NCI-H1694 (cell line): ENCODE measurements around the gene C11orf16.
"Not testable (repeated sequence)": the region's sequence is repeated elsewhere in the genome, so short reads cannot be mapped to it uniquely, and the experiment has no call there.

ENCODE experiments used
- DNase-seq: peaks from one replicate; lab custom pipeline; 2025; lab: John Stamatoyannopoulos, UW

Gene C11orf16

DNA sequence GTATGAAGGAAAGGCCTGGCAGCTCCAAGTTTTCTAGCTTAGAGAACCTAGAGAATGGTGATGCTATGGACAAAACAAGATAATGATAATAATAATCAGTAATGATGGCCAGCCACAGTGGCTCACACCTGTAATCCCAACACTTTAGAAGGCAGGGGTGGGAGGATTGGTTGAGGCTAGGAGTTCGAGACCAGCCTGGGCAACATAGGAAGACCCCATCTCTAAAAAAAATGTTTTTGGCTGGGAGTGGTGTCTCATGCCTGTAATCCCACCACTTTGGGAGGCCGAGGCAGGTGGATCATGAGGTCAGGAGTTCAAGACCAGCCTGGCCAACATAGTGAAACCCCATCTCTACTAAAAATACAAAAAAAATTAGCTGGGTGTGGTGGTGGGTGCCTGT lies 3.0 kb upstream of the C11orf16 start:
- not testable (repeated sequence) for DNase-seq

DNA sequence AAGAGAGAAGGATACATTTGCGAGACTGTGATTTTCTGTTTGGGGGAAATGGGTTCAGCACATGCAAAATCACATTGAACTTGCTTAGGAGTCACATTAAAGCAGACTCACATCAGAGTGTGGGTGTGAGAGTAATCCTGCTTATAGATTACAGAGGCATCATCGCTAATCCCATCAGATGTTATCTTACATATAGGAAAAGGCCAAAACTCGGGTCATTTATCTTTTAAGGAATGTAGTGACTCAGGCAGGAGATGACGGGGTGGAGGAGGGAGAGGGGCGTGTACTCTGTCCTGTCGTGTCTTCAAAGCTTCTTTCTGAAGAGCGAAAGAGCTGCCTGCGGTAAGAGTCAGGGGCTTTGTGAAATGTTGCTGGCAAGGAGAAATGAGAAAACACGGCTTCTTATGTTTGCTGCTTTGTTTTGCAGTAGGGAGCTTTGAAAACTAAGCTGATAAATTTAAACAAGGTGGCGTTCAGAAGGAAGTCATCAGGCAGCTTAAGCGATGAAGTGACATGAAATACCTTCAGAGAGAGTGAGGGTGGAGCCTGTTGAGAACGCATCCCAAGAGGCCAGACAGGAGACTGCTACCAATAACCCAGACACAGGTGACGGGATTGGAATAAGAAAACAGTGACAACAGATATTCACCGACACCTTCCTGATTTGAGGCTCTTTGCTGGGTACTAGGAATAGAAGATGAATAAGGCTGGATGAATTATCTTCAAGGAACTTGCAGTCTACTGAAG lies 2.2 kb upstream of the C11orf16 start:
- DNase-seq, result no peak

GRCh38 chr11:8933931-8934330 lies 1.2 kb upstream of the C11orf16 start:
- no peak for DNase-seq

DNA sequence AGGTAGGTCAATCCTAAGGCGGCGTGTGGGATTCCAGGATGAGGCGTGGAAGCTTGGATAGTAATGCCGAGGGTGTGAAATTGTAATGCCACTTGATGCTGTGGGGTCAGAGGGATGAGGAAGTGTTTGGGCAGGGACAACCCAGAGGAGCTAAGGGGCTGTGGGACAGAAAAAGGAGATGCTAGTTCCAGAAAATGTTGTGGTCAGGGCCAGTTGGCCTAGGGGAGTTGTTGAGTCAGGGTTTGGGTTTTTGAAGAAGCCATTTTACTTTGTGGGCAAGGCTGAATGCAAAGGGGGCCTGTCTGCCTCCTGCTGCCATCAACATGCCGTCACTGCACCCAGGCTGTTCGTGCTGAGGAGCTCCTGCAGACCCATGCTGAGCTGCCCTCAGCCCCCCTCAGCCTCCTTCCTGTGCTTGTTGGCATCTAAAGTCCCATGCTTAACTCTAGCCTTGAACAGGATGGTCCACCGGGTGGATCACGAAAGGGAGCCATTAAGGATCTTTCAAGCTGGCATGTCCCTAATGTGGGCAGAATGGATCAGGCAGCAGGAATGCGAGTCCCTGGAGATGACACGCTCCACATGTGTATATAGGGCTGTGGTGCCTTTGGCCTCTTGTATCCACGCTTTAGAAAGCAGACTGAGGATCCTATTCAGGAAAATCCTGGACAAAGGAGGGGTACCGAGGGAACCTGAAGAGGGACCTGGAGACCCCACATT lies 2.1 kb downstream of the C11orf16 start:
- no peak for DNase-seq

DNA sequence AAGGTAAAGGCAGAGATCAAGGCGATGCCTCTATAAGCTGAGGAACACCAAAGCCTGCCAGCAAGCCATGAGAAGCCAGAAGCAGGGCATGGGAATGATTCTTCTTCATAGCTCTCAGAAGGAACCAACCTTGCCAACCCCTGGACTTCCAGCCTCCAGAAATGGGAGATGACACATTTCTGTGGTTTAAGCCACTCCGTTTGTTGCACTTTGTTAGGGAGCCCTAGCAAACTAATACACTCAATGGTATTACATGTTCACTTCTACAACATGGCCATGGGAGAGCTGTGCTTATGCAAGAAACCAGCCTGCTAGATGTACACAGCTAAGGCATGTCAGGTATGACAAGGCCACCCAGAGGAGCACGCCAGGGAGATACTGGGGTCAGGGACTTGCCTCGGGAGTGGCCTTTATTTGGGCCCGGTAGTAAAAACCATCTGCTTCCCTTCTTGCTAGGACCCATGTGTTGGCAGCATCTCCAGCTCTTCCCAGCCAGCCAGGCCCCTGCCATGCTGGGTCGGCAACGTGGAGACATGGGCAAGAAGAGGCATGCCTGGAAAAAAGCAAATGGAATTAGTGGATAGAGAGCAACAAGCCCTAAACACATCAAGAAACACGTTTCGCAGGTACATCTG lies 3.6 kb downstream of the C11orf16 start:
- no peak for DNase-seq

DNA sequence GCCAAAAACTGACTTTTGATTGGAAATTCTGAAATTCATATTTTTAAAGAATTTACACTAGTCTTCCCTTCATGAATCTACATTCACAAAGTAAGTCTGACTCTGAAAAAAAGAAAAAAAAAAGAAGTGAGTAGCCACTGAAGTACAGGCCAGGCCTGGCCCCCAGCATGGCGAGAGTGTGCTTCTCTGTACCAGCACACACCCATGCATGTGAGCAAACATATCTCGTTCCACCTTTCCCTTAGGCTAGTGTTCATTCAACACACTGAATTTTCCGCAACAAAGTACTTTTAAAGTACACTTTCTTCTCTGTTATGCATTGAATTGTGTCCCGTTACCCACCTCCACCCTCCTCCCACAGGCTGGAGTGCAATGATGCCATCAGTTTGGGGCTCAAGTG lies 4.5 kb downstream of the C11orf16 start:
- DNase-seq, result no peak

GRCh38 chr11:8927233-8927632 lies 5.5 kb downstream of the C11orf16 start:
- DNase-seq, result no peak

- DNase-seq, result no peak
Observed at GRCh38 chr11:8926236-8926635, 6.5 kb downstream of the C11orf16 start.

DNA sequence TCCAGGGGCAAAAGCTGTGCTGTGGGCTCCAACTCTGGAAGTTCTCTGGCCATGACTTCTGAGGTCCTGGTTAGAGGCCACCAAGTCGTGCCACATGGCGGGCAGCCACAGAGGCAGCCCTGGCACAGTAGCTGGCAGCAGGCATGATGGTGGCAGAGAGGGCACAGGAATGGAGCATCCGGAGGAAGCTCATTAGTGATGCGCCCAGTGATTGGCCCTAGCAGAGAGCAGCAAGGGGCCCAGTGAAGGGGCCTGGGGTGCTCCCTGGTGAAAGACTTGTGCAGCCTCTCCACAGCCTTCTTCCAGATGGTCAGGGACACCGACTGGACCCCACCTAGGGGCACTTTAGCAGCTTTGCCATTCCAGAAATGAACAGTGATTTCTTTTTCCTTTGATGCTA lies 7.0 kb downstream of the C11orf16 start:
- DNase-seq, result no peak

DNA sequence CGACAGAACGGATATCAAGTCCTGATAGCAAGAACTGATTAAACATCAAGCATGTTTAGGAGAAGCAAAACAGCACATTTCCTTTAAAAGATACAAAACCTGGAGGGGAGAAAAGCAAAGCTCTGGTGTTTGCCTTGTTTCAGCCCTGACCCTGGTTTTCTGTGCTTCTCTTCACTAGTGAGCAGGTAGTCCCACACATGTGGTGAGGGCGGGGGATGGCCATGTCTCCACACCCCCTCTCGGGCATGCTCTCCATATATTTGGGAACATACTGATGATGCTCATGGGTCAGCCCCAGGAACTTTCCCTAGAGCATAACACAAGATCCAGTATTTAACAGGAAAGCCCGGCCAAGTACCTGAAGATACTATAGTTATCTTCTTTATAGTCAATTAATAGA lies 10.1 kb downstream of the C11orf16 start:
- DNase-seq, result no peak

DNA sequence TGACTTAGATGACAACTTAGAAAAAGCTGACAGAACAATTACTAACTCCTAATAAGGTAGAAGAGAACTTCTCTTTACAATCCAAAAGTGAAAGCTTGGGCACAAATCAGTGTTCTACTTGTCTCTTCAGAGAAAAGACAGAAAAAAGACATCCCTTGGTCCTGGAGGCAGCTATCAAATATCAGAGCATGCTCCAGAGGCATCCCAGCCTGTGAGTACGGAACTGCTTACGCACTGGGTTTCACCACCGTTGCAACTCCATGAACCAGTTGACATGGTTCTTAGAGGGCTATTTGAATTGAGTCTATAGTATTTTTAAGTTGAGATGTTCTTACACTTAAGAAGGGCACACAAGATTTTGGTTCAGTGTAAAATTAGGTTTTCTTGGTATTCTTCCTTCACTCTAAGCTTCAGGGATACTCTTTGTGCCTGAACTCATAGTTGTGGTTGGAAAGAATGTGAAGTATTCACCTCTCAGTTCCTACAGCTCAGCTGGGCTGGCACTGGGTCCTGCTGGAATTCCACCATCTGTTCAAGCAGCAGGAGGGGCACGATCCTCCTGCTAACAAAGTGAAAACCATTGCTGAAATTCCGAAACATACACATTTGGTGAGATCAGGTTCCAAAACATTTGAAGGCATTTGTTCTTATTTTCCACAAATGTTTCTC lies 15.5 kb downstream of the C11orf16 start:
- DNase-seq, result no peak

DNA sequence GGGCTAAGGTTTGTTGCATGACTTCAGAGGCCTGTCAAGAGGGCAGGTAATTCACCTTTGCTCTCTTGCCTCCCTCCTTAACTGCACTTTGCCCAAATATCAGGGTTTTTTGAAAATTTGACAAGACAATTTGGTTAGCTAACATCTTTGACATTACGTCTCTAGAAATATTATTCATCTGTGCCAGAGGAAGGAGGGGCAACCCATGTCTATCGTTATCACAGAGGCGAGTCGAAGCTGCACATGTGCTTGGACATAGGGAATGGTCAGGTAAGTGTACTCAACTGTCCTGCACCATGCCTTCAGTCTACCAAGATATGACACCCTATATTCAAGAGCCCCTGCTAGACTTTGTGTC lies 18.1 kb downstream of the C11orf16 start:
- no peak for DNase-seq

GRCh38 chr11:8913961-8914660 lies 18.6 kb downstream of the C11orf16 start:
- peak; percentile 13 for DNase-seq

DNA sequence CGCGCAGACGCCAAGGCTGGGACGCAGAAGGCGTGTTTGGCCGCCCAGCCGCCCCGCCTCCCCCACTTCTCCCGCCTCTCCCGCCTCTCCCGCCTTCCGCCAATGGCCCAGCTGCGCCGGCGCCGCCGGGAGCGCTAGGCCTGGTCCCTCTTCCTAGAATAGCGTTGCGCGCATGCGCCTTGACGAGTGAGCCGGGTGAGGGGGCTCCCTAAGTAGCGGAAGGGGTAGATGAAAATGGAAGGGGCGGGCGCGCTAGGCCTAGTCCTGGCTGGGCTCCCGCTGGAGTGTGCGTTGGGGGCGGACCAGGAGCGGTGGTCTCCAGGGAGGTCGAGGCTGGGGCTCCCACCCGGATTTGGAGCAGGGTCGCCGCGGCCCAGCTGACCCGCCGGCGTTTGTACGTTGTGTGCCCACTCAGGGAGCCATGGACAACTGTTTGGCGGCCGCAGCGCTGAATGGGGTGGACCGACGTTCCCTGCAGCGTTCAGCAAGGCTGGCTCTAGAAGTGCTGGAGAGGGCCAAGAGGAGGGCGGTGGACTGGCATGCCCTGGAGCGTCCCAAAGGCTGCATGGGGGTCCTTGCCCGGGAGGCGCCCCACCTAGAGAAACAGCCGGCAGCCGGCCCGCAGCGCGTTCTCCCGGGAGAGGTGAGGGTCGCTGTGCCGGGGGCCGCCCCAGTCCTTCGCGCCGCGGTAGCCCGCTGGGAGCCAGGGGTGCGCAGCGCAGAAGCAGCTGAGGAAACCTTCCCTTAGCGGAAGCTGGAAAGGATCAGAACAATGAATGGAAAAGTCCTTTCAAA lies 21.5 kb downstream of the C11orf16 start, which contains the start of gene AKIP1:
Gene AKIP1, plus strand, starts transcription at position 161 of the 795 bp plus-strand sequence. Its CDS starts 261 bp downstream, at position 422.
- DNase-seq, result peak; percentile 94

DNA sequence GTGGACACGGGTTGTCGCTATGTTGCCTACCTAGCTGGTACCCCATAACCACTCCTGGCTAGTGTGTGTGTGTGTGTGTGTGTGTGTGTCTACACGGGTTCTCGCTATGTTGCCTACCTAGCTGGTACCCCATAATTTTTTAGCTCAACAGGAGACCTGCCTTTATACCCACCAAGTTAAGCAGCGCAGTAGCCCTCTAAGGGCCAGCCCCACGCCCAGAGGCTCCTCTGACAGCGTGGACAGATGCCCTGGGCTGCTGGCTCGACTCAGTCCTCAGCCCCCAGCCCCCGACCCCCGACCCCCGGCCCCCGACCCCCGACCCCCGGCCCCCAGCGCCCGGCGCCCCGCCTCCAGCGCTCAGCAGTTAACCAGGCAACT lies 22.1 kb downstream of the C11orf16 start:
- no peak for DNase-seq

- no peak for DNase-seq
Observed at GRCh38 chr11:8908099-8908498, 24.6 kb downstream of the C11orf16 start.

DNA sequence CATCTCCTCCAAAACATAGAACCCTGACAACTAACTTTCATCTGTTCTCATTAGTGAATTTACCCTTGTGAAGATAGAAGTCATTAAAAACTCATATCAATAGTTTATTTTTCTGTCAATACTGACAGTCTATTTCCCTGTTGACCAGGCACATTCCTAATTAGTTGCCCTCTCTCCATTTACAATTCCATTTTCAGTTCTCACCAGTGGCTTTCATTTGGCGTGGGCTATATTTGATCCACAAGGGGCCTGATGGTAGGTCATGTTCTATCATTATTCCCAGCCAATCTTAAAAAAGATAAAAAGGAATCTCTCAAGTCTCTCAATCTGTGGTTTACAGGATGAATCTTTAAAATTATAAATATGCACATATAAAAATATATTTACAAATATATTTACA lies 25.6 kb downstream of the C11orf16 start:
- DNase-seq, result no peak

- DNase-seq, result no peak
Observed at GRCh38 chr11:8905528-8906165, 27.1 kb downstream of the C11orf16 start.

DNA sequence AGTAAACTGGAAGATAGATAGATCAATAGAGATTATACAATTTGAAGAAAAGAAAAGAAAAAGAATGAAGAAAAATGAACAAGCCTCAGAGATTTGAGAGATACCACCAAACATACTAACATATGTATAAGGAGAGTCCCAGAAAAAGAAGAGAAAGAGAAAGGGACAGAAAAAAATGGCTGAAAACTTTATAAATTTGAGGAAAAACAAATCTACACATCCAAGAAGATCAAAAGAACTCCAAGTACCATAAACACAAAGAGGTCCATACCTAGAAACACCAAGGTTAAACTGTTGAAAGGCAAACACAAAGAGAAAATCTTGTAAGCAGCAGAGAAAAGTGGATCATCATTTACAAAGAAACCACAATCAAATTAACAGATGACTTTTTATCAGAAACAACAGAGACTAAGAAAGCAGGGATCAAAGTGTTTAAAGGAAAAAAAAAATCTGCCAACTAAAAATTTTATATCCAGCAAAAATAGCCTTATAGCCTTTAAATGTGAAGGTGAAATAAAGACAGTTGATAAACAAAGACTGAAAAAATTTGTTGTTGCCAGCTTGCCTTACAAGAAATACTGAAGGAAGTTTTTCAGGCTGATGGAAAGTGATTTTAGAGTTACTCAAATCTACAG lies 33.5 kb downstream of the C11orf16 start:
- no peak for DNase-seq

GRCh38 chr11:8891185-8891584 lies 41.6 kb downstream of the C11orf16 start:
- not testable (repeated sequence) for DNase-seq
